Measurements from ENCODE around the gene TBC1D22A.

DNA sequence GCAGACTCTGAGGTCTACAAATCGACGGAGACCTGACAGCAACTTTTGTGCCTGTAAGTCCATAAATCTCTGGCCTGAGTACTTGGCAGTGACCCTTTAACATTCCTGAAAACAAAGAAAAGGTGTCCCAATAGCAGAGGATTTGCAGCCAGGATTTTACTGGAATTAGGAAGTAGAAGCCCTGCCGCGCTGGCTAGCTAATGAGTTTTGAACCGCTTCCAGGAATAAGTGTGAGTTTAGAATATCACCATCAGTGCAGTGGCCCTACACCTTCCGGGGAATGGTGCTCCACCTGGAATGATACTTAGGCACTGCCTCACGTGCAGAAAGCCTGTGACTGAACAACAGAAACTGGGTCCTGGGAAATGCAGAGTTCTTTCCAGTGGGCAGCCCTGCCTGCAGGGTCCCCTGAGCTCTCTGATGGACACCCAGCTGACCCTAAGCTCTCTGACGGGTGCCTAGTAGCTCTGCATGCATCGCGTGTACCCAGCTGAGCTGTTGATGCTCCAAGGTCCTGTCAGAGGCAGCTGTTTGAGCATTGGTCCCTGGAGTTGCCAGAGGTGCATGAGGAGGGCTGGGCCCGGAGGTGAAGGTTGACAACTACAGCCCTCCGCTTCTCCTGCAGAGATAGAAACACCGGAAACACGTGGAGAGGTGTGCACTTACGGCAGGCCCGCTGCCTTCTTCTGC is 380.9 kb downstream of the TBC1D22A start:
- TF ChIP-seq, protein P1, sequence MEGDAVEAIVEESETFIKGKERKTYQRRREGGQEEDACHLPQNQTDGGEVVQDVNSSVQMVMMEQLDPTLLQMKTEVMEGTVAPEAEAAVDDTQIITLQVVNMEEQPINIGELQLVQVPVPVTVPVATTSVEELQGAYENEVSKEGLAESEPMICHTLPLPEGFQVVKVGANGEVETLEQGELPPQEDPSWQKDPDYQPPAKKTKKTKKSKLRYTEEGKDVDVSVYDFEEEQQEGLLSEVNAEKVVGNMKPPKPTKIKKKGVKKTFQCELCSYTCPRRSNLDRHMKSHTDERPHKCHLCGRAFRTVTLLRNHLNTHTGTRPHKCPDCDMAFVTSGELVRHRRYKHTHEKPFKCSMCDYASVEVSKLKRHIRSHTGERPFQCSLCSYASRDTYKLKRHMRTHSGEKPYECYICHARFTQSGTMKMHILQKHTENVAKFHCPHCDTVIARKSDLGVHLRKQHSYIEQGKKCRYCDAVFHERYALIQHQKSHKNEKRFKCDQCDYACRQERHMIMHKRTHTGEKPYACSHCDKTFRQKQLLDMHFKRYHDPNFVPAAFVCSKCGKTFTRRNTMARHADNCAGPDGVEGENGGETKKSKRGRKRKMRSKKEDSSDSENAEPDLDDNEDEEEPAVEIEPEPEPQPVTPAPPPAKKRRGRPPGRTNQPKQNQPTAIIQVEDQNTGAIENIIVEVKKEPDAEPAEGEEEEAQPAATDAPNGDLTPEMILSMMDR (IDR thresholded peaks at IDR 0.05): no peak
- TF ChIP-seq EZH2 (IDR thresholded peaks at IDR 0.05): no peak
- no peak for TF ChIP-seq EZH2phosphoT487 (IDR thresholded peaks at IDR 0.05)

Measured in neural progenitor cell (in vitro differentiated cells).